Hepatocyte (in vitro differentiated cells): ENCODE data around the gene DMD.

ENCODE experiments used
- EZH2 ChIP-seq: fragments of 200-600 bp; sonication (generic); IDR thresholded peaks from 2 replicates; pipeline ENCODE4 v1.6.1; 2016; ENCODE audit warnings: antibody characterized with exemption, mild to moderate bottlenecking, borderline replicate concordance
- EZH2phosphoT487 ChIP-seq: fragments of 200-600 bp; sonication (generic); IDR thresholded peaks from one replicate; pipeline ENCODE4 v1.6.1; 2018; ENCODE audit warnings: antibody characterized with exemption, mild to moderate bottlenecking, low read depth, moderate library complexity; ENCODE audit not compliant: unreplicated experiment, severe bottlenecking
- TF ChIP-seq, protein P1 (sequence below): fragments of 200-600 bp; sonication (generic); IDR thresholded peaks from 2 replicates; pipeline ENCODE4 v1.5.1; 2016; ENCODE audit warnings: antibody characterized with exemption, mild to moderate bottlenecking; ENCODE audit not compliant: poor library complexity

DNA sequence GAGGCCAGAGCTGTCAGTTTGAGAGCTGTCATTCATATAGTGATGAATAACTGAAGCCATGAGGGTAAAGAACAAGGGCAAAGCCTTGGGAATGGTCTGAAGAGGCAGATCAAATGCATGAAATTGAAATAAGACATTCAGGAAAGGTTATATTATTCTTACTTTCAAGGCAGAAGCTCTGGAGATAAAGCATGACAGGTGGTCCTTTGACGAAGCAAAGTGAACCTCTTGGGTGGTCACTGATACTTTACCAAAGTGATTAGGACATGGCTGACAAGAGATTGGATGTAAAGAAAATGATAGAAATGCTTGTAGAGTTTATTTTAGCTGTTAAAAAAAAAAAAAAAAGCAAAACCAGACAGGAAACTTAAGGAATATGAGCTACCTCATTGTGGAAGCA, 1505.5 kb downstream of the DMD start:
- TF ChIP-seq, protein P1, sequence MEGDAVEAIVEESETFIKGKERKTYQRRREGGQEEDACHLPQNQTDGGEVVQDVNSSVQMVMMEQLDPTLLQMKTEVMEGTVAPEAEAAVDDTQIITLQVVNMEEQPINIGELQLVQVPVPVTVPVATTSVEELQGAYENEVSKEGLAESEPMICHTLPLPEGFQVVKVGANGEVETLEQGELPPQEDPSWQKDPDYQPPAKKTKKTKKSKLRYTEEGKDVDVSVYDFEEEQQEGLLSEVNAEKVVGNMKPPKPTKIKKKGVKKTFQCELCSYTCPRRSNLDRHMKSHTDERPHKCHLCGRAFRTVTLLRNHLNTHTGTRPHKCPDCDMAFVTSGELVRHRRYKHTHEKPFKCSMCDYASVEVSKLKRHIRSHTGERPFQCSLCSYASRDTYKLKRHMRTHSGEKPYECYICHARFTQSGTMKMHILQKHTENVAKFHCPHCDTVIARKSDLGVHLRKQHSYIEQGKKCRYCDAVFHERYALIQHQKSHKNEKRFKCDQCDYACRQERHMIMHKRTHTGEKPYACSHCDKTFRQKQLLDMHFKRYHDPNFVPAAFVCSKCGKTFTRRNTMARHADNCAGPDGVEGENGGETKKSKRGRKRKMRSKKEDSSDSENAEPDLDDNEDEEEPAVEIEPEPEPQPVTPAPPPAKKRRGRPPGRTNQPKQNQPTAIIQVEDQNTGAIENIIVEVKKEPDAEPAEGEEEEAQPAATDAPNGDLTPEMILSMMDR, result no peak
- no peak for TF ChIP-seq EZH2
- no peak for TF ChIP-seq EZH2phosphoT487
